Cardiac muscle cell (in vitro differentiated cells and primary cell): ENCODE measurements around the gene WNT4. TPM values are rescaled to one million over a fixed set of nuclear protein-coding genes. Genes with fewer than 3 reads are reported as not detected.

ENCODE experiments used
- DNase-seq, 2 donors: peaks; one replicate each; pipeline versions ENCODE4 v3.0.0 to v3.0.0-alpha.2; 2010 to 2017; ENCODE audit warnings: low read depth in 1 of 2, low spot score in 1 of 2
- H3K27ac ChIP-seq: fragments of 200-600 bp; sonication (generic); 2 replicates; pipeline ENCODE4 v1.5.1; 2016
- H3K27me3 ChIP-seq: fragments of 200-600 bp; sonication (generic); 2 replicates; pipeline ENCODE4 v1.6.0; 2016; ENCODE audit warnings: control low read depth
- H3K36me3 ChIP-seq: fragments of 200-600 bp; sonication (generic); 2 replicates; pipeline ENCODE4 v1.5.1; 2016; ENCODE audit warnings: control low read depth
- H3K4me1 ChIP-seq: fragments of 200-600 bp; sonication (generic); 2 replicates; pipeline ENCODE4 v1.8.1; 2017; ENCODE audit warnings: low read depth, mild to moderate bottlenecking, mixed run types
- H3K4me3 ChIP-seq: fragments of 200-600 bp; sonication (generic); 2 replicates; pipeline ENCODE4 v1.5.1; 2016; ENCODE audit warnings: mild to moderate bottlenecking
- H3K9me3 ChIP-seq: fragments of 200-600 bp; sonication (generic); 2 replicates; pipeline ENCODE4 v1.5.1; 2017; ENCODE audit warnings: low read depth, mild to moderate bottlenecking, control low read depth
- polyA plus RNA-seq: library from polyadenylated mRNA; unstranded; fragments of >200 nt; fragmentation: Nextera tagmentation; extraction: Ambion mirVana; gene quantifications from 2 replicates; pipeline ENCODE4 v1.2.1, GENCODE V29; 2016
- total RNA-seq: library from RNA; depleted of rRNA; stranded (reverse); fragments of >200 nt; gene quantifications from 2 replicates; pipeline ENCODE4 v1.2.3, GENCODE V29; 2016
- TF ChIP-seq, protein P1 (sequence below): IDR thresholded peaks from 2 replicates; pipeline ENCODE4 v1.5.1; 2012; ENCODE audit warnings: low read depth, mild to moderate bottlenecking, low read length

WNT4 gene
- total and polyA plus RNA-seq, 2 experiments from 2014 or later, result not detected

GRCh38 chr1:22102746-22103145 lies 40.2 kb downstream of the WNT4 start:
- Histone ChIP-seq H3K27ac (no peak overlapping the region), H3K9me3 (no peaks in the 10 kb centered on the region), H3K36me3 (peaks cover 15% of the 10 kb centered on the region), H3K27me3 (no peaks in the 10 kb centered on the region), H3K4me3 (no peak overlapping the region), H3K4me1 (no peaks in the 10 kb centered on the region)
- no peak for DNase-seq
- TF ChIP-seq, protein P1, sequence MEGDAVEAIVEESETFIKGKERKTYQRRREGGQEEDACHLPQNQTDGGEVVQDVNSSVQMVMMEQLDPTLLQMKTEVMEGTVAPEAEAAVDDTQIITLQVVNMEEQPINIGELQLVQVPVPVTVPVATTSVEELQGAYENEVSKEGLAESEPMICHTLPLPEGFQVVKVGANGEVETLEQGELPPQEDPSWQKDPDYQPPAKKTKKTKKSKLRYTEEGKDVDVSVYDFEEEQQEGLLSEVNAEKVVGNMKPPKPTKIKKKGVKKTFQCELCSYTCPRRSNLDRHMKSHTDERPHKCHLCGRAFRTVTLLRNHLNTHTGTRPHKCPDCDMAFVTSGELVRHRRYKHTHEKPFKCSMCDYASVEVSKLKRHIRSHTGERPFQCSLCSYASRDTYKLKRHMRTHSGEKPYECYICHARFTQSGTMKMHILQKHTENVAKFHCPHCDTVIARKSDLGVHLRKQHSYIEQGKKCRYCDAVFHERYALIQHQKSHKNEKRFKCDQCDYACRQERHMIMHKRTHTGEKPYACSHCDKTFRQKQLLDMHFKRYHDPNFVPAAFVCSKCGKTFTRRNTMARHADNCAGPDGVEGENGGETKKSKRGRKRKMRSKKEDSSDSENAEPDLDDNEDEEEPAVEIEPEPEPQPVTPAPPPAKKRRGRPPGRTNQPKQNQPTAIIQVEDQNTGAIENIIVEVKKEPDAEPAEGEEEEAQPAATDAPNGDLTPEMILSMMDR, result no peak

DNA sequence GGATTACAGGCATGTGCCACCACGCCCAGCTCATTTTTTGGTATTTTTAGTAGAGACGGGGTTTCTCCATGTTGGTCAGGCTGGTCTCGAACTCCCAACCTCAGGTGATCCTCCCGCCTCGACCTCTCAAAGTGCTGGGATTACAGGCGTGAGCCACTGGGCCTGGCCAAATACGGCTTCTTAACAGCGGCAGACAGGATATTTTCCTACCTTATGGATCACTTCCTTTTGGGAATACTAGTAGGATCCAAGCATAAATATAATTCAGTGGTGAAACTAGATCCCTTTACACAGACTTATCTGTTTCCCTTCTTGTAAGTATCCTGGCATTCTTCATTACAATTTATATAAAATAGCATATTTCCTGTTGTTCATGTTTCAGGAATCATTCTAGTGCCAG lies 40.9 kb downstream of the WNT4 start:
- Histone ChIP-seq H3K27me3 (no peaks in the 10 kb centered on the region), H3K4me3 (no peak overlapping the region), H3K4me1 (no peaks in the 10 kb centered on the region), H3K9me3 (no peaks in the 10 kb centered on the region), H3K36me3 (peaks cover 18% of the 10 kb centered on the region), H3K27ac (no peak overlapping the region)
- no peak for DNase-seq
- TF ChIP-seq, protein P1, result no peak

- Histone ChIP-seq H3K36me3 (peaks cover 25% of the 10 kb centered on the region), H3K27me3 (no peaks in the 10 kb centered on the region), H3K9me3 (no peaks in the 10 kb centered on the region), H3K4me1 (no peaks in the 10 kb centered on the region), H3K27ac (no peak overlapping the region), H3K4me3 (no peak overlapping the region)
- no peak for DNase-seq
- TF ChIP-seq, protein P1, result no peak
Observed at GRCh38 chr1:22101199-22101598, 41.7 kb downstream of the WNT4 start.

GRCh38 chr1:22100168-22100567 lies 42.7 kb downstream of the WNT4 start:
- H3K36me3 ChIP-seq, result peaks cover 26% of the 10 kb centered on the region
- DNase-seq, result no peak
- no peak overlapping the region for H3K27ac ChIP-seq
- H3K27me3 ChIP-seq, result no peaks in the 10 kb centered on the region
- TF ChIP-seq, protein P1, result no peak
- no peaks in the 10 kb centered on the region for H3K9me3 ChIP-seq
- no peak overlapping the region for H3K4me3 ChIP-seq
- H3K4me1 ChIP-seq, result no peaks in the 10 kb centered on the region

DNA sequence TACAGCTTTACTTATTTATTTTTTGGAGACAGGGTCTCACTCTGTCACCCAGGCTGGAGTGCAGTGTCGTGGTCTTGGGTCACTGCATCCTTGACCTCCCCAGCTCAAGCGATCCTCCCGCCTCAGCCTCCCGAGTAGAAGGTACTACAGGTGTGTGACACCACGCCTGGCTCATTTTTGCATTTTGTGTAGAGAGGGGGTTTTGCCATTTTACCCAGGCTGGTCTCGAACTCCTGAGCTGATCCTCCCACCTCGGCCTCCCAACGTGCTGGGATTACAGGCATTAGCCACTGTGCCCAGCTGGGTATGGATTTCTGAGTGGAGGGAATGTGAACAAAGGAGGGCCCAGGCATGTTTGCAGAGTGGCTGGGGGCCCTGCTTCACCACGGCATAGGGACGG lies 44.1 kb downstream of the WNT4 start:
- Histone ChIP-seq H3K36me3 (peaks cover 26% of the 10 kb centered on the region), H3K27me3 (no peaks in the 10 kb centered on the region), H3K4me3 (no peak overlapping the region), H3K4me1 (no peaks in the 10 kb centered on the region), H3K27ac (no peak overlapping the region), H3K9me3 (no peaks in the 10 kb centered on the region)
- TF ChIP-seq, protein P1, result no peak
- no peak for DNase-seq

DNA sequence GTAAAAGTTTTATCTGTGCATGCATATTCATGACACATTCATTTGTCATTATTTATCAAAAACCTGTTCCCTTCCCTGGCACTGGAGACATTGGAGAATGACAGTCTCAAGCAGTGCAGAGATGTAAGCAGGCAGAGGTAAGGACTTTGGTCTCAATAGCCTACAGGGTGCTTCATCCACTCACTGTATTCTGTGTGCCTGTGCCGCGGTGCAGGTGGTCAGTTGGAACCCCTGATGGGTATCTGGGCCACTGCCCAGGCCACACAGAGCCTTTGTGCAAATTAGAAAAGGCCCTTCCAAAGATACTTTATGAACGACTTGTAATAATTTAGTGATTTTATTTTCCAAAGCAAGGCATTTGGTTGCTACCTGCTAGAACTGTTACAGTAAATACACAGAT lies 46.4 kb downstream of the WNT4 start:
- Histone ChIP-seq H3K27ac (no peak overlapping the region), H3K4me3 (no peak overlapping the region), H3K27me3 (no peaks in the 10 kb centered on the region), H3K9me3 (no peaks in the 10 kb centered on the region), H3K4me1 (no peaks in the 10 kb centered on the region), H3K36me3 (peaks cover 30% of the 10 kb centered on the region)
- no peak for DNase-seq
- TF ChIP-seq, protein P1, result no peak
